Activated CD8-positive, alpha-beta T cell treated with anti-CD3 and anti-CD28 coated beads for 36 hours (primary cell): ENCODE data around the gene UQCC5. TPM values are rescaled to one million over a fixed set of nuclear protein-coding genes. Genes with fewer than 3 reads are reported as not detected.

ENCODE experiments used
- ATAC-seq: fragments of 200-7000 bp; cut with Tn5 transposase; one replicate; pipeline ENCODE4 v1.10.0; 2021; ENCODE audit warnings: mild to moderate bottlenecking, moderate library complexity
- CTCF ChIA-PET: fragments of 350-600 bp; sonication (Branson Sonifier 250); formaldehyde crosslinking; loops from one replicate; lab custom pipeline; 2021; ENCODE audit warnings: antibody characterized with exemption; lab: Charles Lee
- POLR2A ChIA-PET: fragments of 350-600 bp; sonication (Branson Sonifier 250); formaldehyde crosslinking; loops from one replicate; lab custom pipeline; 2021; ENCODE audit warnings: antibody characterized with exemption; lab: Charles Lee
- DNase-seq: peaks from one replicate; pipeline ENCODE4 v3.0.0-alpha.2; 2020
- H3K27ac Mint-ChIP-seq: one replicate; pipeline ENCODE4 v1.8.0; 2021; ENCODE audit warnings: mild to moderate bottlenecking, mixed read lengths
- H3K27me3 Mint-ChIP-seq: one replicate; pipeline ENCODE4 v1.8.0; 2021; ENCODE audit warnings: mixed read lengths
- H3K36me3 Mint-ChIP-seq: one replicate; pipeline ENCODE4 v1.8.0; 2021; ENCODE audit warnings: low read depth, mixed read lengths
- H3K4me1 Mint-ChIP-seq: one replicate; pipeline ENCODE4 v1.8.0; 2021; ENCODE audit warnings: low read depth, mixed read lengths
- H3K4me3 Mint-ChIP-seq: one replicate; pipeline ENCODE4 v1.8.0; 2021; ENCODE audit warnings: mild to moderate bottlenecking, moderate library complexity, mixed read lengths
- H3K9me3 Mint-ChIP-seq: one replicate; pipeline ENCODE4 v1.8.0; 2021; ENCODE audit warnings: mixed read lengths
- CTCF ChIP-seq: fragments of 200-600 bp; IDR thresholded peaks from one replicate; pipeline ENCODE4 v1.8.0; 2022; ENCODE audit warnings: antibody characterized with exemption, mild to moderate bottlenecking
- intact Hi-C: fragments of 100-400 bp; cut with micrococcal nuclease; formaldehyde crosslinking; loops from one replicate; pipeline ENCODE4 v1.10.0; 2022
- total RNA-seq, 2 experiments: library from RNA; stranded (reverse); gene quantifications; one replicate each; pipeline ENCODE4 v1.2.3, GENCODE V29; 2021

UQCC5 gene
- total RNA-seq: 10 to 100 TPM; 14.0 to 20.5 TPM

- H3K4me1 Mint-ChIP-seq: peaks cover 49% of the 10 kb centered on the region
- no peak for TF ChIP-seq CTCF
- ATAC-seq: peak; percentile 88
- CTCF ChIA-PET: interaction anchor here (0.8 to 1.2 kb wide), 5 partner anchors 64 to 128 kb away, joined by 3 to 4 read pairs (median 3); no protein-coding TSS in a partner anchor
- H3K4me3 Mint-ChIP-seq: peak within 1 kb of the TSS; percentile 100
- H3K27me3 Mint-ChIP-seq: no peaks in the 10 kb centered on the region
- peak; percentile 99 for DNase-seq
- POLR2A ChIA-PET: interaction anchor here (0.7 to 1.3 kb wide), 3 partner anchors 17 to 80 kb away, joined by 3 to 7 read pairs (median 3); no protein-coding TSS in a partner anchor
- H3K9me3 Mint-ChIP-seq: no peaks in the 10 kb centered on the region
- intact Hi-C loops: loop anchor here (10.0 kb wide), 1 partner anchor 148 kb away; the partner anchor contains the start of genes GNL3 and PBRM1
- peak within 1 kb of the TSS; percentile 99 for H3K27ac Mint-ChIP-seq
- peaks cover 31% of the 10 kb centered on the region for H3K36me3 Mint-ChIP-seq
Measured at GRCh38 chr3:52536369-52537164, at the start of gene UQCC5. TSS of gene UQCC5 (plus strand) at chr3:52536605. CDS start at chr3:52536756, 151 bp downstream.

DNA sequence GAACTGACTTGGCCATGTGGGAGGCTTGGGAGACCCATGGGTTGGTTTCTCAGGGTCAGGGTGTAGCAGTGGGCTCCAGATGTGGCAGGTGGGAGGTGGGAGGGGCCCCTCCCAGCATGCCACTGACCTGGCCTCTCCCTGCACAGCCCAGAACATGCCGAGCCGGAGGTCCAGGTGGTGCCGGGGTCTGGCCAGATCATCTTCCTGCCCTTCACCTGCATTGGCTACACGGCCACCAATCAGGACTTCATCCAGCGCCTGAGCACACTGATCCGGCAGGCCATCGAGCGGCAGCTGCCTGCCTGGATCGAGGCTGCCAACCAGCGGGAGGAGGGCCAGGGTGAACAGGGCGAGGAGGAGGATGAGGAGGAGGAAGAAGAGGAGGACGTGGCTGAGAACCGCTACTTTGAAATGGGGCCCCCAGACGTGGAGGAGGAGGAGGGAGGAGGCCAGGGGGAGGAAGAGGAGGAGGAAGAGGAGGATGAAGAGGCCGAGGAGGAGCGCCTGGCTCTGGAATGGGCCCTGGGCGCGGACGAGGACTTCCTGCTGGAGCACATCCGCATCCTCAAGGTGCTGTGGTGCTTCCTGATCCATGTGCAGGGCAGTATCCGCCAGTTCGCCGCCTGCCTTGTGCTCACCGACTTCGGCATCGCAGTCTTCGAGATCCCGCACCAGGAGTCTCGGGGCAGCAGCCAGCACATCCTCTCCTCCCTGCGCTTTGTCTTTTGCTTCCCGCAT, 49.2 kb upstream of the UQCC5 start:
- Mint-ChIP-seq H3K9me3 (no peaks in the 10 kb centered on the region), H3K4me1 (no peaks in the 10 kb centered on the region), H3K27me3 (no peaks in the 10 kb centered on the region), H3K36me3 (peaks cover 11% of the 10 kb centered on the region), H3K27ac (no peak overlapping the region), H3K4me3 (no peak overlapping the region)
- TF ChIP-seq CTCF: no peak
- ATAC-seq (no peak), DNase-seq (no peak)
- intact Hi-C loops: no loop called here
- CTCF ChIA-PET: no interaction called here
- POLR2A ChIA-PET: no interaction called here

DNA sequence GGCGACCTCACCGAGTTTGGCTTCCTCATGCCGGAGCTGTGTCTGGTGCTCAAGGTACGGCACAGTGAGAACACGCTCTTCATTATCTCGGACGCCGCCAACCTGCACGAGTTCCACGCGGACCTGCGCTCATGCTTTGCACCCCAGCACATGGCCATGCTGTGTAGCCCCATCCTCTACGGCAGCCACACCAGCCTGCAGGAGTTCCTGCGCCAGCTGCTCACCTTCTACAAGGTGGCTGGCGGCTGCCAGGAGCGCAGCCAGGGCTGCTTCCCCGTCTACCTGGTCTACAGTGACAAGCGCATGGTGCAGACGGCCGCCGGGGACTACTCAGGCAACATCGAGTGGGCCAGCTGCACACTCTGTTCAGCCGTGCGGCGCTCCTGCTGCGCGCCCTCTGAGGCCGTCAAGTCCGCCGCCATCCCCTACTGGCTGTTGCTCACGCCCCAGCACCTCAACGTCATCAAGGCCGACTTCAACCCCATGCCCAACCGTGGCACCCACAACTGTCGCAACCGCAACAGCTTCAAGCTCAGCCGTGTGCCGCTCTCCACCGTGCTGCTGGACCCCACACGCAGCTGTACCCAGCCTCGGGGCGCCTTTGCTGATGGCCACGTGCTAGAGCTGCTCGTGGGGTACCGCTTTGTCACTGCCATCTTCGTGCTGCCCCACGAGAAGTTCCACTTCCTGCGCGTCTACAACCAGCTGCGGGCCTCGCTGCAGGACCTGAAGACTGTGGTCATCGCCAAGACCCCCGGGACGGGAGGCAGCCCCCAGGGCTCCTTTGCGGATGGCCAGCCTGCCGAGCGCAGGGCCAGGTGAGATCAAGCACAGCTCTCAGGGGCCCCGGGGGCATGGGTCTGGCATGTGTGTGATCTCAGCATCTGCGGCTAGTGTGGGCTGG, 48.4 kb upstream of the UQCC5 start:
- H3K36me3 Mint-ChIP-seq: peaks cover 14% of the 10 kb centered on the region
- TF ChIP-seq CTCF: no peak
- no peaks in the 10 kb centered on the region for H3K27me3 Mint-ChIP-seq
- ChIA-PET CTCF (no interaction called here), POLR2A (interaction anchor here (1.6 kb wide), 1 partner anchor 11 kb away, joined by 3 read pairs; no protein-coding TSS in a partner anchor)
- no peak overlapping the region for H3K4me3 Mint-ChIP-seq
- DNase-seq (no peak), ATAC-seq (no peak)
- H3K9me3 Mint-ChIP-seq: no peaks in the 10 kb centered on the region
- intact Hi-C loops: no loop called here
- no peak overlapping the region for H3K27ac Mint-ChIP-seq
- no peaks in the 10 kb centered on the region for H3K4me1 Mint-ChIP-seq

DNA sequence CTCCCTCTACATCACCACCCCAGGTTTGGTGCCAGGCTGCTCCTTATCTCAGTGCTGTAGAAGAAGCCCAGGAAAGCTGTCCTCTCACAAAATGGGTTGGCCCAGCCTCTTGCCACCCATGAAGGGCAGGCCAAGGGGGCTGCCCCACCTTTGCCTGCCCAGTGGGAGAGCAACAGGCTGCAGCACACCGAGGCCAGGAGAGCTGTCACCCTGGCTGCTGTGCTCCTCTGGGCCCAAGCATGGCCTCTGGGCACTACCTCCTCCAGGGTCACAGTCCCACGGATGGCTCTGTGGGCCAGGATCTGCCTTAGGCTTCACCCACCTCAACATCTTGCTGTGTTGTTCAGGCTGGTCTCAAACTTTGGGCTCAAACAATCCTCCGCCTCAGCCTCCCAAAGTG, 47.7 kb upstream of the UQCC5 start:
- peaks cover 14% of the 10 kb centered on the region for H3K36me3 Mint-ChIP-seq

More for the DNA sequence above, 47.7 kb upstream of the UQCC5 start:
- Mint-ChIP-seq H3K9me3 (no peaks in the 10 kb centered on the region), H3K27ac (no peak overlapping the region), H3K4me3 (no peak overlapping the region), H3K27me3 (no peaks in the 10 kb centered on the region), H3K4me1 (no peaks in the 10 kb centered on the region)
- intact Hi-C loops: no loop called here
- ChIA-PET CTCF (no interaction called here), POLR2A (interaction anchor here (0.6 to 1.6 kb wide), 3 partner anchors 10 to 201 kb away, joined by 3 read pairs; partner anchors contain the start of gene GLYCTK)
- ATAC-seq (no peak), DNase-seq (no peak)
- TF ChIP-seq CTCF: no peak
